ENCODE measurements around the gene MYO5B. TPM values are rescaled to one million over a fixed set of nuclear protein-coding genes. Genes with fewer than 3 reads are reported as not detected.

MYO5B gene
- total and polyA plus RNA-seq, 4 donors = 5.4 to 23.4 (median 11.4) TPM

GRCh38 chr18:49910019-49910418 is 284.9 kb downstream of the MYO5B start:
- no peak overlapping the region for H3K9ac ChIP-seq (ENCODE audit: low read depth in 1 of 2, low read length in 2 of 2)
- no peaks in the 10 kb centered on the region for H3K27me3 ChIP-seq (ENCODE audit: control insufficient read depth in 4 of 4, insufficient read depth in 4 of 4, low read length in 3 of 4)
- H3K36me3 ChIP-seq (ENCODE audit: control insufficient read depth in 4 of 4, insufficient read depth in 3 of 4, low read depth in 1 of 4, low read length in 3 of 4) = peaks cover 0 to 8% (median 2%) of the 10 kb centered on the region in 4 donors
- 93% methylated on average over 5 of the region's 5 CpGs for WGBS
- H3K27ac ChIP-seq (ENCODE audit: low read depth in 1 of 2, low read length in 2 of 2) = no peak overlapping the region
- H3K4me1 ChIP-seq (ENCODE audit: control insufficient read depth in 4 of 4, insufficient read depth in 4 of 4, low read length in 3 of 4) = no peaks in the 10 kb centered on the region
- no peak overlapping the region for H3K4me3 ChIP-seq (ENCODE audit: low read depth in 1 of 3, low read length in 3 of 3)
- no peaks in the 10 kb centered on the region for H3K9me3 ChIP-seq (ENCODE audit: control insufficient read depth in 4 of 4, low read length in 3 of 4)
- no peak for DNase-seq (ENCODE audit: low spot score)
- TF ChIP-seq MAX (IDR thresholded peaks at IDR 0.05) (no peak), SP1 (IDR thresholded peaks at IDR 0.05) (no peak), YY1 (IDR thresholded peaks at IDR 0.05) (no peak), HNF4G (IDR thresholded peaks at IDR 0.05) (no peak), FOXA2 (IDR thresholded peaks at IDR 0.05) (no peak), TAF1 (conservative IDR thresholded peaks at IDR 0.05) (no peak), RXRA (IDR thresholded peaks at IDR 0.05) (no peak), REST (IDR thresholded peaks at IDR 0.05) (no peak), GABPA (IDR thresholded peaks at IDR 0.05 in 1 of 2, conservative IDR thresholded peaks at IDR 0.05 in 1 of 2) (no peak), RAD21 (IDR thresholded peaks at IDR 0.05) (no peak), FOXA1 (IDR thresholded peaks at IDR 0.05) (no peak), CTCF (IDR thresholded peaks at IDR 0.05; ENCODE audit: low read depth, low read length, missing input control) (no peak), NR2F2 (IDR thresholded peaks at IDR 0.05) (no peak)
- TF ChIP-seq, protein P1, sequence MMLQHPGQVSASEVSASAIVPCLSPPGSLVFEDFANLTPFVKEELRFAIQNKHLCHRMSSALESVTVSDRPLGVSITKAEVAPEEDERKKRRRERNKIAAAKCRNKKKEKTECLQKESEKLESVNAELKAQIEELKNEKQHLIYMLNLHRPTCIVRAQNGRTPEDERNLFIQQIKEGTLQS (IDR thresholded peaks at IDR 0.05) = no peak

GRCh38 chr18:49907346-49907929 is 287.5 kb downstream of the MYO5B start:
- Histone ChIP-seq H3K27ac (ENCODE audit: low read depth in 1 of 2, low read length in 2 of 2) (no peak overlapping the region), H3K4me3 (ENCODE audit: low read depth in 1 of 3, low read length in 3 of 3) (no peak overlapping the region), H3K4me1 (ENCODE audit: control insufficient read depth in 4 of 4, insufficient read depth in 4 of 4, low read length in 3 of 4) (no peaks in the 10 kb centered on the region), H3K9ac (ENCODE audit: low read depth in 1 of 2, low read length in 2 of 2) (no peak overlapping the region), H3K9me3 (ENCODE audit: control insufficient read depth in 4 of 4, low read length in 3 of 4) (no peaks in the 10 kb centered on the region), H3K36me3 (ENCODE audit: control insufficient read depth in 4 of 4, insufficient read depth in 3 of 4, low read depth in 1 of 4, low read length in 3 of 4) (peaks cover 2 to 19% (median 5%) of the 10 kb centered on the region in 4 donors), H3K27me3 (ENCODE audit: control insufficient read depth in 4 of 4, insufficient read depth in 4 of 4, low read length in 3 of 4) (no peaks in the 10 kb centered on the region)
- no peak for DNase-seq (ENCODE audit: low spot score)
- WGBS = 81% methylated on average over 3 of the region's 3 CpGs
- no peak for TF ChIP-seq REST (IDR thresholded peaks at IDR 0.05)
- no peak for TF ChIP-seq MAX (IDR thresholded peaks at IDR 0.05)
- TF ChIP-seq FOXA1 (IDR thresholded peaks at IDR 0.05) = no peak
- TF ChIP-seq RXRA (IDR thresholded peaks at IDR 0.05) = no peak
- no peak for TF ChIP-seq CTCF (IDR thresholded peaks at IDR 0.05; ENCODE audit: low read depth, low read length, missing input control)
- no peak for TF ChIP-seq RAD21 (IDR thresholded peaks at IDR 0.05)
- TF ChIP-seq GABPA (IDR thresholded peaks at IDR 0.05 in 1 of 2, conservative IDR thresholded peaks at IDR 0.05 in 1 of 2) = no peak
- no peak for TF ChIP-seq SP1 (IDR thresholded peaks at IDR 0.05)

Data from liver (tissue), 9 donors.